Ishikawa (cell line): ENCODE data around the gene HSPA1L.
A peak's percentile ranks its signal among the peaks of the same experiment; 100 is the strongest.

ENCODE experiments used
- CEBPB ChIP-seq: IDR thresholded peaks from 2 replicates; pipeline ENCODE4 v1.6.1; 2012
- CREB1 ChIP-seq: IDR thresholded peaks from 2 replicates; pipeline ENCODE4 v1.6.1; 2012; ENCODE audit warnings: low read depth
- EGR1 ChIP-seq: IDR thresholded peaks from 2 replicates; pipeline ENCODE4 v1.6.1; 2012
- EP300 ChIP-seq: IDR thresholded peaks from 2 replicates; pipeline ENCODE4 v1.6.1; 2012; ENCODE audit warnings: borderline replicate concordance
- FOXM1 ChIP-seq: IDR thresholded peaks from 2 replicates; pipeline ENCODE4 v1.6.1; 2012; ENCODE audit warnings: low read depth, borderline replicate concordance
- NFIC ChIP-seq: IDR thresholded peaks from 2 replicates; pipeline ENCODE4 v1.6.1; 2012
- RAD21 ChIP-seq: IDR thresholded peaks from 2 replicates; pipeline ENCODE4 v1.6.1; 2012; ENCODE audit warnings: low read depth
- TAF1 ChIP-seq: IDR thresholded peaks from 2 replicates; pipeline ENCODE4 v1.6.1; 2012; ENCODE audit warnings: low read depth, mild to moderate bottlenecking
- TCF12 ChIP-seq: IDR thresholded peaks from 2 replicates; pipeline ENCODE4 v1.6.1; 2012; ENCODE audit warnings: low read depth
- TEAD4 ChIP-seq: IDR thresholded peaks from 2 replicates; pipeline ENCODE4 v1.6.1; 2012
- YY1 ChIP-seq: IDR thresholded peaks from 2 replicates; pipeline ENCODE4 v1.6.1; 2012; ENCODE audit warnings: low read depth
- ZBTB7A ChIP-seq: IDR thresholded peaks from 2 replicates; pipeline ENCODE4 v1.6.1; 2012; ENCODE audit warnings: low read depth
- TF ChIP-seq, protein P1 (sequence below): IDR thresholded peaks from 2 replicates; pipeline ENCODE4 v1.6.1; 2012; ENCODE audit warnings: low read depth, mild to moderate bottlenecking
- TF ChIP-seq, protein P2 (sequence below): IDR thresholded peaks from 2 replicates; pipeline ENCODE4 v1.6.1; 2012
- TF ChIP-seq, protein P3 (sequence below): IDR thresholded peaks from 2 replicates; pipeline ENCODE4 v1.6.1; 2012

Gene HSPA1L

DNA sequence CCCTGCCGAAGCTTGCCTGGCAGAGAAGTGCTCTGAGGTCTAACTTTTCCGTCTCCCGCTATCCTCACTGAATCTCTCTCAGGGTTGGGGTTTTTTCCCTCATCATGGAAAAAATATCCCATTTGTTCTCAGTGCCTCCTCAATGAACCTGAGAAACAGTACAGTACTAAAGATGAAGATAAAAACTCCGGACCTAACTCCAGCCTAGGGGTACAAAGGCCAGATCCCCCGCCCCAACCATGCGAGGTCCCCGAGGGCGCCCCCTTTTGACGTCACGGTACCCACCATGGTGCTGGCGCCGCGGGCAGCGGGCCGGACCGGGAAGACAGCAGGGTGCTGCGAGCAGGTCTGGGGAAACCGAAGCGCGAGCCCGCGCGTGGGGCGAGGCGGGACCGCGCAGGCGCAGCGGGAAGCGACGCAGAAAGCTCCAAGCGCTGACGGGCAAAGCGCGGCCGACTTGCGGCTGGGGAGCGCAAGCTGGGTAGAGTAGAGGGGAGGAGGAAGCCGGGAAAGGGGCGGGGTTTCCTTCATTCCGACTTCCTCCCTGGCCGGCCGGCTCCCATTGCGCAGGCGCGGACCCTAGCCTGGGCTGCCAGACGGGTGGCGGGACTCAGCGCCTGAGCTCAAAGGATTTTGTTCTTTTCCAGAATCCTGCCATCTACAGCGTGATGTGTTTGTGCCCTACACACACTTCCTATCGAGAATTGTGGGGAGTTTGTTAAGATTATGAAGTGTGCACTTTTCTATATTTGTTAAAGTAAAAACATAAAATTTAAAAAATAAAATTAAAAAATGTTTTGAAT, 8.4 kb downstream of the HSPA1L start, which contains the start of gene LSM2:
LSM2 (minus strand) TSS at position 497 of the 803 bp plus-strand sequence; CDS start at position 288, 209 bp downstream.
- TF ChIP-seq CREB1 (peak; percentile 73), TEAD4 (no peak; the same call in none of the 2 replicates), TAF1 (peak; percentile 81), YY1 (peak; percentile 73; the same call in 1 of the 2 replicates), FOXM1 (no peak), NFIC (no peak), RAD21 (peak; percentile 2; the same call in 1 of the 2 replicates), CEBPB (no peak), EGR1 (peak; percentile 16; the same call in 1 of the 2 replicates), ZBTB7A (peak; percentile 87), TCF12 (peak; percentile 47; the same call in 1 of the 2 replicates), EP300 (peak; percentile 32)
- TF ChIP-seq, protein P1, sequence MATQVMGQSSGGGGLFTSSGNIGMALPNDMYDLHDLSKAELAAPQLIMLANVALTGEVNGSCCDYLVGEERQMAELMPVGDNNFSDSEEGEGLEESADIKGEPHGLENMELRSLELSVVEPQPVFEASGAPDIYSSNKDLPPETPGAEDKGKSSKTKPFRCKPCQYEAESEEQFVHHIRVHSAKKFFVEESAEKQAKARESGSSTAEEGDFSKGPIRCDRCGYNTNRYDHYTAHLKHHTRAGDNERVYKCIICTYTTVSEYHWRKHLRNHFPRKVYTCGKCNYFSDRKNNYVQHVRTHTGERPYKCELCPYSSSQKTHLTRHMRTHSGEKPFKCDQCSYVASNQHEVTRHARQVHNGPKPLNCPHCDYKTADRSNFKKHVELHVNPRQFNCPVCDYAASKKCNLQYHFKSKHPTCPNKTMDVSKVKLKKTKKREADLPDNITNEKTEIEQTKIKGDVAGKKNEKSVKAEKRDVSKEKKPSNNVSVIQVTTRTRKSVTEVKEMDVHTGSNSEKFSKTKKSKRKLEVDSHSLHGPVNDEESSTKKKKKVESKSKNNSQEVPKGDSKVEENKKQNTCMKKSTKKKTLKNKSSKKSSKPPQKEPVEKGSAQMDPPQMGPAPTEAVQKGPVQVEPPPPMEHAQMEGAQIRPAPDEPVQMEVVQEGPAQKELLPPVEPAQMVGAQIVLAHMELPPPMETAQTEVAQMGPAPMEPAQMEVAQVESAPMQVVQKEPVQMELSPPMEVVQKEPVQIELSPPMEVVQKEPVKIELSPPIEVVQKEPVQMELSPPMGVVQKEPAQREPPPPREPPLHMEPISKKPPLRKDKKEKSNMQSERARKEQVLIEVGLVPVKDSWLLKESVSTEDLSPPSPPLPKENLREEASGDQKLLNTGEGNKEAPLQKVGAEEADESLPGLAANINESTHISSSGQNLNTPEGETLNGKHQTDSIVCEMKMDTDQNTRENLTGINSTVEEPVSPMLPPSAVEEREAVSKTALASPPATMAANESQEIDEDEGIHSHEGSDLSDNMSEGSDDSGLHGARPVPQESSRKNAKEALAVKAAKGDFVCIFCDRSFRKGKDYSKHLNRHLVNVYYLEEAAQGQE = peak; percentile 6; the same call in 1 of the 2 replicates
- TF ChIP-seq, protein P2, sequence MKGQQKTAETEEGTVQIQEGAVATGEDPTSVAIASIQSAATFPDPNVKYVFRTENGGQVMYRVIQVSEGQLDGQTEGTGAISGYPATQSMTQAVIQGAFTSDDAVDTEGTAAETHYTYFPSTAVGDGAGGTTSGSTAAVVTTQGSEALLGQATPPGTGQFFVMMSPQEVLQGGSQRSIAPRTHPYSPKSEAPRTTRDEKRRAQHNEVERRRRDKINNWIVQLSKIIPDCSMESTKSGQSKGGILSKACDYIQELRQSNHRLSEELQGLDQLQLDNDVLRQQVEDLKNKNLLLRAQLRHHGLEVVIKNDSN = no peak
- TF ChIP-seq, protein P3, sequence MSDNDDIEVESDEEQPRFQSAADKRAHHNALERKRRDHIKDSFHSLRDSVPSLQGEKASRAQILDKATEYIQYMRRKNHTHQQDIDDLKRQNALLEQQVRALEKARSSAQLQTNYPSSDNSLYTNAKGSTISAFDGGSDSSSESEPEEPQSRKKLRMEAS = peak; percentile 76

GRCh38 chr6:31805939-31806469, 9.1 kb downstream of the HSPA1L start:
- TF ChIP-seq, protein P1 = no peak
- TF ChIP-seq TCF12 = no peak
- no peak for TF ChIP-seq NFIC
- no peak for TF ChIP-seq EGR1
- no peak for TF ChIP-seq FOXM1
- TF ChIP-seq YY1 = no peak
- no peak for TF ChIP-seq CREB1
- no peak for TF ChIP-seq RAD21
- no peak for TF ChIP-seq ZBTB7A
- no peak for TF ChIP-seq TEAD4
- TF ChIP-seq TAF1 = no peak

- TF ChIP-seq NFIC = no peak
- TF ChIP-seq YY1 = no peak
- TF ChIP-seq CREB1 = no peak
- no peak for TF ChIP-seq TCF12
- no peak for TF ChIP-seq RAD21
- TF ChIP-seq CEBPB = no peak
Measured at GRCh38 chr6:31799781-31800180, 15.3 kb downstream of the HSPA1L start.

DNA sequence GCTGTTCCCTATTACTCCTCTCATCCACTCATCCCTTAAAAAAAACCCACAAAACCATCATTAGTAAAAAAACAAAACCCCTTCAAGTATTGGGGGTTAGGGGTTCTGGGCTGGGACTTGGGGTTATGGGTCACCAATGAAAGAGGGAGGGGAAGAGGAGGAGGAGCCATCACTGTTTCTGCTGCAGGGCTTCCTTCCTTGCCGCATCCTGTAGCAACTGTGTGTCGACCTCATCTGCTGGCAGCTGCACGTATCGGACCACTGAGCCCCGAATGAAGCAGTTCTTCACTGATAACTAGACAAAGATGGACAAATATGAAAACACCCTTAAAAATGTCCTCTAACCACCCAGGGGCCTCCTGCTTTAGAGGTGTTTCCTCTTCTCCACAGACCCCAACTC, 17.5 kb downstream of the HSPA1L start:
- no peak for TF ChIP-seq CREB1

GRCh38 chr6:31796993-31797385, 18.1 kb downstream of the HSPA1L start:
- TF ChIP-seq CEBPB = no peak
- no peak for TF ChIP-seq TAF1
- no peak for TF ChIP-seq YY1
- TF ChIP-seq, protein P1 = no peak
- TF ChIP-seq EP300 = no peak
- TF ChIP-seq, protein P2 = no peak
- TF ChIP-seq EGR1 = no peak
- TF ChIP-seq ZBTB7A = no peak
- TF ChIP-seq TCF12 = no peak
